Non-pigmented ciliary epithelial cell (primary cell): ENCODE measurements around the gene ANKRD33.

ENCODE experiments used
- DNase-seq: peaks from one replicate; pipeline ENCODE4 v3.0.0-alpha.2; 2010; ENCODE audit warnings: low read depth

Gene ANKRD33

GRCh38 chr12:51921017-51921725 is 33.3 kb downstream of the ANKRD33 start:
- DNase-seq: no peak

GRCh38 chr12:51922146-51922545 is 34.2 kb downstream of the ANKRD33 start:
- no peak for DNase-seq

DNA sequence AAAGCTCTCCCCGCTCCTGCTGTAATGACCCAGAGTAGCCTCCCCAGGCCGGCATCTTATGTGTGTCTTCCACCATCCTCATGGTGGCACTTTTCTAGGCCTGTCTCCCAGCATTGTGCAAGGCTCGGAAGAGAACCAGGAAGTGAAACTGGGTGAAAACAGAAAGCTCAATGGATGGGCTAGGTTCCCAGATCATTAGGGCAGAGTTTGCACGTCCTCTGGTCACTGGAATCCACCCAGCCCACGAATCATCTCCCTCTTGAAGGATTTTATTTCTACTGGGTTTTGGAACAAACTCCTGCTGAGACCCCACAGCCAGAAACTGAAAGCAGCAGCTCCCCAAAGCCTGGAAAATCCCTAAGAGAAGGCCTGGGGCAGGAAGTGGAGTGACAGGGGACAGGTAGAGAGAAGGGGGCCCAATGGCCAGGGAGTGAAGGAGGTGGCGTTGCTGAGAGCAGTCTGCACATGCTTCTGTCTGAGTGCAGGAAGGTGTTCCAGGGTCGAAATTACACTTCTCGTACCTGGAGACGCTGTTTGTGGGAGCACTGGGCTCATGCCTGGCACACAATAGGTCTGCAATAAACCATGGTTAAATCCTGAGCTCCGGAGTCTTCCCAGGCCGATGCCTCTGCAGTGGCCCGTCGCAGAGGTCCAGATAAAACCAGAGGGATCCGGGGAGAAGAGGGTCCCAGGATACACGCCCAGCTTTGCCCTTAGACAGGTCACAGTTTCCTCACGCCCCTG is 35.0 kb downstream of the ANKRD33 start:
- no peak for DNase-seq

GRCh38 chr12:51923506-51924365 is 35.8 kb downstream of the ANKRD33 start:
- no peak for DNase-seq

- no peak for DNase-seq
Measured at GRCh38 chr12:51924551-51925319, 36.8 kb downstream of the ANKRD33 start.

DNA sequence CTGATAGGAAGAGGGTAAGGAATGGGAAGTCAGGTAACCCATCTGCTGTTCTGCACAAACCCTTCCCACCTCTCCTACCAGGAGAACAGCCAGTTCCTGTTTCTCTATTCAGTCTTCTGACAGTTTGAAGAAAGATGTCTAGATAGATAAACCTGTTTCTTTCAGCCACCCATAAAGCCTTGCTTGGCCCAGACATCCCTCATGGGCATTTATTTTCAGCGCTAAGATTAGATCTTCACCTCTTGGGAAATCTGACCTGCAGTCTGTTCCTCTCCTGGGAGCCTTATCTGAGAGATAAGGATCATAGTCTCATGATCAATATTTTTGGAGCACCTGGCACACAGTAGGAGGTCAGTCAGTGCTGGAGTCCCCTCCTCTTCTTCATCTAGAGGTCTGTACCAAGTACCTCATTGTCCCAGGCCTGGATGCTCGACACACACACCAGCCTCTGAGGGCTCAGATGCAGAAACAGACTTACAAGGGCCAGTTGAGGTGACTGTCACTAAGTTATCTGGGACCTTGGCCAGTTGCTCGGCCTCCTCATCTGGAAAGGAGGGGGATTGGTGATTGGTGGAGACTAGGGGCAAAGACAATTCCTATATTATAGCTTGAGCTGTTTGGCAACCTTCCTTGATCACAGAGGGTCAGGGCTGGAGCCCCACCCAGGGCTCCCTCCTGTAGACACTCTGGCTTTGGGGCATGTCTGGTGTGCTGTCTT is 37.6 kb downstream of the ANKRD33 start:
- no peak for DNase-seq

GRCh38 chr12:51926064-51926632 is 38.2 kb downstream of the ANKRD33 start:
- no peak for DNase-seq

- DNase-seq: no peak
Measured at GRCh38 chr12:51926718-51927117, 38.8 kb downstream of the ANKRD33 start.

- DNase-seq: no peak
Measured at GRCh38 chr12:51932218-51933076, 44.5 kb downstream of the ANKRD33 start.

DNA sequence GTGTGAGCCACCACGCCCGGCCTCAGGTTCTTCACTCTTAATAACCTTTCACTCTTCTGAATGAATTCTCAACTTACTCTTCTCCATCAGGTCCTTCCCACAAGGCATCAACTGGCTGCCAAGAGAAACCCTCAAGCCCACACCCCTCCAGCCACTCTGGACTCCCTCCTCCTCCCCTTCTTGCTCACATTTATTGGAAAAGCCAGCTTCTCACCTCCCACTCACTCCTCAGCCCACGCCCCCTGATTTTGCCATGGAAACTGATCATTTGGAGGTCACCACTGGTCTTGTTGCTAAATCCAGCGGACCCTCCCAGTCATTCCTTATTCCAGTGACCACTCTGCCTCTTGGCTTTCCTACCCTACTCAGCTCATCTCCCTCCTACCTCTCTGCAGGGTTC is 46.2 kb downstream of the ANKRD33 start:
- DNase-seq: no peak

DNA sequence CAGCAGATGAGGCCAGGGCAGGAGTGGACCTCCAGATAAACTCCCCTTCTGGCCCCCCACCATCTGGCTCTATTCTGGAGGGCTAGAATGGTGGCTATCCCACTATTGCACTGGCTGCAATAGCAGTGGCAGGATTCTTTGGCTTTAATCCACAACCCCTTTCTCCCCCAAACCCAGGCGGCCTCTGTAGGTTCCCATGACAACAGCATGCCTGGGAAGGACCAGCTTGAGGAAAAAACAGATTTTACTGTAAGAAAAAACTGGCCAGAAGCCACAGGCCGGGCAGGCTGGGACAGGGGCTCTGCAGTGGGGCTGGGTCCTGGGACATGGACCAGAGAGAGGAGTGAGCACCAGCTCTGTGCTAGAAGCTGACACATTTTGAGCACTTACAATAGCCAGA is 50.0 kb downstream of the ANKRD33 start:
- DNase-seq: no peak

- no peak for DNase-seq
Measured at GRCh38 chr12:51938726-51939125, 50.8 kb downstream of the ANKRD33 start.

GRCh38 chr12:51941011-51941581 is 53.2 kb downstream of the ANKRD33 start:
- DNase-seq: peak; percentile 17
